HUES48 (cell line): ENCODE measurements around the gene LRRK1.

ENCODE experiments used
- H3K27ac ChIP-seq: one replicate; pipeline ENCODE4 v1.7.0; 2013; ENCODE audit warnings: low read depth, low read length, inconsistent platforms
- H3K27me3 ChIP-seq: 2 replicates; pipeline ENCODE4 v1.6.1; 2013; ENCODE audit warnings: mild to moderate bottlenecking, low read length; ENCODE audit not compliant: control insufficient read depth, insufficient read depth
- H3K36me3 ChIP-seq: 2 replicates; pipeline ENCODE4 v1.6.1; 2013; ENCODE audit warnings: low read length; ENCODE audit not compliant: control insufficient read depth, insufficient read depth
- H3K4me1 ChIP-seq: 2 replicates; pipeline ENCODE4 v1.6.1; 2013; ENCODE audit warnings: mild to moderate bottlenecking, low read length; ENCODE audit not compliant: control insufficient read depth, insufficient read depth
- H3K4me3 ChIP-seq: 2 replicates; pipeline ENCODE4 v1.5.1; 2013; ENCODE audit warnings: mild to moderate bottlenecking, low read depth, low read length
- H3K9ac ChIP-seq: 2 replicates; pipeline ENCODE4 v1.6.1; 2013; ENCODE audit warnings: mild to moderate bottlenecking, low read depth, low read length, moderate library complexity
- H3K9me3 ChIP-seq: 2 replicates; pipeline ENCODE4 v1.6.1; 2013; ENCODE audit warnings: low read length; ENCODE audit not compliant: control insufficient read depth, insufficient read depth

The LRRK1 gene

GRCh38 chr15:100926971-100927756, 8.0 kb downstream of the LRRK1 start:
- Histone ChIP-seq H3K9ac (no peak overlapping the region), H3K4me1 (no peaks in the 10 kb centered on the region), H3K9me3 (no peaks in the 10 kb centered on the region), H3K27me3 (peaks cover 10% of the 10 kb centered on the region), H3K27ac (no peak overlapping the region), H3K4me3 (no peak overlapping the region), H3K36me3 (no peaks in the 10 kb centered on the region)

- Histone ChIP-seq H3K36me3 (no peaks in the 10 kb centered on the region), H3K27me3 (no peaks in the 10 kb centered on the region), H3K9me3 (no peaks in the 10 kb centered on the region), H3K4me1 (peaks cover 9% of the 10 kb centered on the region), H3K4me3 (no peak overlapping the region), H3K27ac (no peak overlapping the region), H3K9ac (no peak overlapping the region)
These were observed 9.6 kb downstream of the LRRK1 start for GRCh38 chr15:100928632-100929280.

- Histone ChIP-seq H3K9ac (no peak overlapping the region), H3K4me1 (peaks cover 9% of the 10 kb centered on the region), H3K27ac (no peak overlapping the region), H3K27me3 (no peaks in the 10 kb centered on the region), H3K36me3 (no peaks in the 10 kb centered on the region), H3K9me3 (no peaks in the 10 kb centered on the region), H3K4me3 (no peak overlapping the region)
These were observed 10.5 kb downstream of the LRRK1 start for GRCh38 chr15:100929641-100930042.

GRCh38 chr15:100930306-100930848, 11.2 kb downstream of the LRRK1 start:
- Histone ChIP-seq H3K36me3 (no peaks in the 10 kb centered on the region), H3K4me1 (peaks cover 9% of the 10 kb centered on the region), H3K27ac (no peak overlapping the region), H3K9ac (no peak overlapping the region), H3K9me3 (no peaks in the 10 kb centered on the region), H3K27me3 (no peaks in the 10 kb centered on the region), H3K4me3 (no peak overlapping the region)

- Histone ChIP-seq H3K4me1 (peaks cover 9% of the 10 kb centered on the region), H3K9ac (no peak overlapping the region), H3K36me3 (no peaks in the 10 kb centered on the region), H3K9me3 (no peaks in the 10 kb centered on the region), H3K27ac (no peak overlapping the region), H3K4me3 (no peak overlapping the region), H3K27me3 (no peaks in the 10 kb centered on the region)
These were observed 12.2 kb downstream of the LRRK1 start for GRCh38 chr15:100931143-100931890.

GRCh38 chr15:100932676-100933348, 13.7 kb downstream of the LRRK1 start:
- Histone ChIP-seq H3K4me3 (no peak overlapping the region), H3K4me1 (peaks cover 9% of the 10 kb centered on the region)

GRCh38 chr15:100934166-100934565, 15.0 kb downstream of the LRRK1 start:
- Histone ChIP-seq H3K4me1 (peaks cover 9% of the 10 kb centered on the region), H3K27me3 (no peaks in the 10 kb centered on the region), H3K9me3 (no peaks in the 10 kb centered on the region), H3K9ac (no peak overlapping the region), H3K36me3 (no peaks in the 10 kb centered on the region), H3K27ac (no peak overlapping the region), H3K4me3 (no peak overlapping the region)

More at GRCh38 chr15:100932676-100933348, 13.7 kb downstream of the LRRK1 start:
- H3K27me3 ChIP-seq = no peaks in the 10 kb centered on the region
- no peak overlapping the region for H3K9ac ChIP-seq
- no peaks in the 10 kb centered on the region for H3K9me3 ChIP-seq
- H3K27ac ChIP-seq = peak overlapping the region; percentile 26
- H3K36me3 ChIP-seq = no peaks in the 10 kb centered on the region

GRCh38 chr15:100934726-100935125, 15.6 kb downstream of the LRRK1 start:
- no peak overlapping the region for H3K4me3 ChIP-seq
- no peaks in the 10 kb centered on the region for H3K9me3 ChIP-seq
- H3K27ac ChIP-seq = no peak overlapping the region
- peaks cover 9% of the 10 kb centered on the region for H3K4me1 ChIP-seq
- H3K27me3 ChIP-seq = no peaks in the 10 kb centered on the region
- H3K36me3 ChIP-seq = no peaks in the 10 kb centered on the region
- no peak overlapping the region for H3K9ac ChIP-seq

GRCh38 chr15:100937171-100937570, 18.0 kb downstream of the LRRK1 start:
- H3K9me3 ChIP-seq = no peaks in the 10 kb centered on the region
- no peaks in the 10 kb centered on the region for H3K27me3 ChIP-seq
- H3K4me1 ChIP-seq = peaks cover 9% of the 10 kb centered on the region
- H3K9ac ChIP-seq = no peak overlapping the region
- H3K36me3 ChIP-seq = no peaks in the 10 kb centered on the region
- no peak overlapping the region for H3K27ac ChIP-seq
- no peak overlapping the region for H3K4me3 ChIP-seq

- Histone ChIP-seq H3K9ac (no peak overlapping the region), H3K4me1 (no peaks in the 10 kb centered on the region), H3K9me3 (no peaks in the 10 kb centered on the region), H3K27ac (no peak overlapping the region), H3K36me3 (no peaks in the 10 kb centered on the region), H3K4me3 (no peak overlapping the region), H3K27me3 (no peaks in the 10 kb centered on the region)
These were observed 20.6 kb downstream of the LRRK1 start for GRCh38 chr15:100939791-100940190.
